Fibroblast of the aortic adventitia (primary cell): ENCODE data around the gene SFI1. TPM values are rescaled to one million over a fixed set of nuclear protein-coding genes. Genes with fewer than 3 reads are reported as not detected.
A peak's percentile ranks its signal among the peaks of the same experiment; 100 is the strongest.

Source experiments
- DNase-seq: peaks from one replicate; pipeline ENCODE4 v3.0.0-alpha.2; 2010; ENCODE audit warnings: low read depth
- H3K4me3 ChIP-seq: 2 replicates; pipeline ENCODE4 v1.5.1; 2011; ENCODE audit warnings: low read depth, mild to moderate bottlenecking, control low read depth, low read length, moderate library complexity
- small RNA-seq: library from RNA; depleted of rRNA; stranded (forward); fragments of <200 nt; gene quantifications from one replicate; pipeline ENCODE3, GENCODE V24; 2012
- total RNA-seq: library from RNA; depleted of rRNA; stranded (reverse); fragments of >200 nt; gene quantifications from 2 replicates; pipeline ENCODE4 v1.2.3, GENCODE V29; 2012; ENCODE audit warnings: low replicate concordance
- TF ChIP-seq, protein P1 (sequence below): IDR thresholded peaks from 2 replicates; pipeline ENCODE4 v1.5.1; 2011; ENCODE audit warnings: mild to moderate bottlenecking, low read length, control low read depth, inconsistent platforms; ENCODE audit not compliant: insufficient read depth

SFI1 gene
- total RNA-seq, 1 donor, result 19.9 TPM

DNA sequence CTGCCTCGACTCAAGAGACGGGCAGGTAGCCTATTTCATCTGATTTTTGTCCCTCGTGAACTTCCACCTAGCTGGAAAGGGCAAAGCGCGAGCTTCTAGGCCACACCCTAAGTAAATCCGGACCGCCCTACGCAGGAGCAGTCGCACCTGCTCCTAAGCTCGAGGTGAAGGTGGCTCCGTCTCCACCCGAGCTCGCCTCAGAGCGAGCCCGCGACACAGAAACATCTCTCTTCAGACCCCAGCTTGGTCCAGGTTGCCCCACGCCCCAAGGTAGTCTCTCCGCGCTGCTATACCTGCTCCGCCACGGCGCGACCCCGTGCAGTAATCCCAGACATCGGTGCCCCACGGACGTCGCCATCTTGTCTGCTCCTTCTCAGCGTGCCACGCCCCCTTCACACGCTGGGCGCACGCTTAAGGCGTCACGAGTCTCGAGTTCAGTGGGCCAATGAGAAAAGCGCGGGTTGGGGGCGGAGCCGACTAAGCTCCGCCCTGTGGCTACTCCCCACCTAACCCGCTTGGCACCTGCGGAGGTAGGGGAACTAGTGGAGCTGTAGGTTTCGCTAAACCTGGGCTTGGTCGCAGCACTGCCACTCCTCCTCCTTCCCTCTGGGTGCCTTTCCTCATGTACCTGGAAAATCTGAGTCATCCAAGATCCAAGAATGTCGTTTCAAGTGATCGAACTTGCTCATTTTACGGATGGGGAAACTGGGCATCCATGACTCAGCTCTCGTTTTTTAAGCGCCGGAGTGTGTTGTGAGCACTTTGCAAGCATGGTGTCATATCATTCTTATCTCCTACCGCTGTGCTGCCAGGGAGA is 165.7 kb downstream of the SFI1 start, which contains the start of gene PISD:
Gene PISD, minus strand, starts transcription at position 365 of the 817 bp plus-strand sequence. Its CDS starts 7 bp downstream, at position 358.
- H3K4me3 ChIP-seq, result peak within 1 kb of the TSS; percentile 82
- peak; percentile 92 for DNase-seq
- TF ChIP-seq, protein P1, sequence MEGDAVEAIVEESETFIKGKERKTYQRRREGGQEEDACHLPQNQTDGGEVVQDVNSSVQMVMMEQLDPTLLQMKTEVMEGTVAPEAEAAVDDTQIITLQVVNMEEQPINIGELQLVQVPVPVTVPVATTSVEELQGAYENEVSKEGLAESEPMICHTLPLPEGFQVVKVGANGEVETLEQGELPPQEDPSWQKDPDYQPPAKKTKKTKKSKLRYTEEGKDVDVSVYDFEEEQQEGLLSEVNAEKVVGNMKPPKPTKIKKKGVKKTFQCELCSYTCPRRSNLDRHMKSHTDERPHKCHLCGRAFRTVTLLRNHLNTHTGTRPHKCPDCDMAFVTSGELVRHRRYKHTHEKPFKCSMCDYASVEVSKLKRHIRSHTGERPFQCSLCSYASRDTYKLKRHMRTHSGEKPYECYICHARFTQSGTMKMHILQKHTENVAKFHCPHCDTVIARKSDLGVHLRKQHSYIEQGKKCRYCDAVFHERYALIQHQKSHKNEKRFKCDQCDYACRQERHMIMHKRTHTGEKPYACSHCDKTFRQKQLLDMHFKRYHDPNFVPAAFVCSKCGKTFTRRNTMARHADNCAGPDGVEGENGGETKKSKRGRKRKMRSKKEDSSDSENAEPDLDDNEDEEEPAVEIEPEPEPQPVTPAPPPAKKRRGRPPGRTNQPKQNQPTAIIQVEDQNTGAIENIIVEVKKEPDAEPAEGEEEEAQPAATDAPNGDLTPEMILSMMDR, result no peak

DNA sequence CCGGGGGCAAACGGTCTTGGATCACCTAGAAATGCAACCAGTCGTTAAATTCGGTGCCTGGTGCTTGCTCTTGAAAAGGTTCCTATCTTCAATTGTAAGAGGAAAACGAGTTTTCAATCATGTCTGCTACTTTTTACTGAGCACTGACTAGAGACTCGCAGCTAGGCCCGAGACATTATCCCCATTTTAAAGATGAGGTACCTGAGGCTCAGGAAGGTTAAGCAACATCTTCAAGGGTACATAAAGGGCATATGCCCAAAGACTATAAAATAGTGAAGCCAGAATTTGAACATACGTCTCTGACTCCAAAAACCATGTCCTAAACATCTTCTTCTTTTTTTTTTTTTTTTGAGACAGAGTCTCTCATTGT is 166.3 kb downstream of the SFI1 start:
- no peak for DNase-seq
- H3K4me3 ChIP-seq, result peak overlapping the region; percentile 82
- TF ChIP-seq, protein P1, result no peak

Small RNA genes within 50 kb of the gene (small RNA-seq; reads per million reads assigned to genes)
- not detected for gene AL096701.2
- not detected for gene RNU6-28P

Other genes with a start within 250 kb of the SFI1 start
- gene PIK3IP1, start 204.0 kb upstream of the SFI1 start, total RNA-seq, result 13.2 and 191 TPM in 2 replicates
- 14.3 and 16.1 TPM in 2 replicates for gene PATZ1, start 150.2 kb upstream of the SFI1 start, total RNA-seq
- 74.3 and 89.4 TPM in 2 replicates for gene DRG1, start 96.9 kb upstream of the SFI1 start, total RNA-seq
- gene EIF4ENIF1, start 6.7 kb upstream of the SFI1 start, total RNA-seq, result 15.4 and 22.1 TPM in 2 replicates
- gene PISD, start 165.7 kb downstream of the SFI1 start, total RNA-seq, result 21.3 and 25.5 TPM in 2 replicates